PC-3 (cell line): ENCODE data around the gene TMEM158. TPM values are rescaled to one million over a fixed set of nuclear protein-coding genes. Genes with fewer than 3 reads are reported as not detected.

Experiments
- ATAC-seq: fragments of 200-7000 bp; cut with Tn5 transposase; 2 replicates; pipeline ENCODE4 v1.9.1; 2020; ENCODE audit warnings: mild to moderate bottlenecking, moderate library complexity
- BruUV-seq: library from RNA; stranded (reverse); fragments of 400-500 nt; replicated peaks from 2 replicates; lab custom pipeline; 2021; lab: Mats Ljungman, UMichigan
- CTCF ChIA-PET: fragments of 300-600 bp; sonication (Branson Sonifier 250); formaldehyde crosslinking; loops from one replicate; lab custom pipeline; 2022; ENCODE audit warnings: antibody characterized with exemption; lab: Charles Lee
- POLR2A ChIA-PET: fragments of 300-600 bp; sonication (Branson Sonifier 250); formaldehyde crosslinking; loops from one replicate; lab custom pipeline; 2022; ENCODE audit warnings: antibody characterized with exemption; ENCODE audit not compliant: unreplicated experiment; lab: Charles Lee
- DNase-seq: peaks from one replicate; pipeline ENCODE4 v3.0.0-alpha.2; 2015
- H2AFZ ChIP-seq: fragments of 300-600 bp; sonication (generic); 2 replicates; pipeline ENCODE4 v1.6.0; 2016; ENCODE audit warnings: antibody characterized with exemption, low read length
- H3F3A ChIP-seq: fragments of 300-600 bp; sonication (generic); one replicate; pipeline ENCODE4 v1.6.0; 2017; ENCODE audit warnings: antibody characterized with exemption, low read length, control low read depth, mild to moderate bottlenecking; ENCODE audit not compliant: unreplicated experiment
- H3K27ac ChIP-seq: fragments of 300-600 bp; sonication (generic); 2 replicates; pipeline ENCODE4 v1.5.1; 2016; ENCODE audit warnings: mild to moderate bottlenecking, low read length
- H3K27me3 ChIP-seq: fragments of 300-600 bp; sonication (generic); 2 replicates; pipeline ENCODE4 v1.6.1; 2016; ENCODE audit warnings: low read length, mixed read lengths
- H3K36me3 ChIP-seq: fragments of 300-600 bp; sonication (generic); 2 replicates; pipeline ENCODE4 v1.6.1; 2016; ENCODE audit warnings: low read depth, mixed run types, low read length, mixed read lengths
- H3K4me1 ChIP-seq: fragments of 300-600 bp; sonication (generic); 2 replicates; pipeline ENCODE4 v1.5.1; 2016; ENCODE audit warnings: low read length; ENCODE audit not compliant: insufficient read depth
- H3K4me2 ChIP-seq: fragments of 300-600 bp; sonication (generic); 2 replicates; pipeline ENCODE4 v1.6.0; 2016; ENCODE audit warnings: low read length
- H3K4me3 ChIP-seq: fragments of 300-600 bp; sonication (generic); 2 replicates; pipeline ENCODE4 v1.5.1; 2016; ENCODE audit warnings: mild to moderate bottlenecking, low read length, mixed read lengths
- H3K79me2 ChIP-seq: fragments of 300-600 bp; sonication (generic); 2 replicates; pipeline ENCODE4 v1.6.1; 2017; ENCODE audit warnings: low read length, mixed read lengths
- H3K9ac ChIP-seq: fragments of 300-600 bp; sonication (generic); 2 replicates; pipeline ENCODE4 v1.6.0; 2016; ENCODE audit warnings: mild to moderate bottlenecking, low read length
- H3K9me2 ChIP-seq: fragments of 300-600 bp; sonication (generic); replicated peaks from 2 replicates; pipeline ENCODE4 v1.6.1; 2016; ENCODE audit warnings: mixed run types, low read length, mixed read lengths
- H3K9me3 ChIP-seq: fragments of 300-600 bp; sonication (generic); 2 replicates; pipeline ENCODE4 v1.6.1; 2016; ENCODE audit warnings: low read length, mixed read lengths
- H4K20me1 ChIP-seq: fragments of 300-600 bp; sonication (generic); 2 replicates; pipeline ENCODE4 v1.6.1; 2016; ENCODE audit warnings: low read length, mixed read lengths
- CTCF ChIP-seq: fragments of 300-600 bp; sonication (generic); conservative IDR thresholded peaks from 2 replicates; pipeline ENCODE4 v1.5.1; 2017; ENCODE audit warnings: antibody characterized with exemption, low read depth, mild to moderate bottlenecking, low read length
- EZH2 ChIP-seq: fragments of 300-600 bp; sonication (generic); IDR thresholded peaks from one replicate; pipeline ENCODE4 v1.6.1; 2017; ENCODE audit warnings: antibody characterized with exemption, mild to moderate bottlenecking, low read length; ENCODE audit not compliant: unreplicated experiment
- EZH2phosphoT487 ChIP-seq: fragments of 300-600 bp; sonication (generic); IDR thresholded peaks from 2 replicates; pipeline ENCODE4 v1.6.1; 2018; ENCODE audit warnings: mild to moderate bottlenecking, antibody characterized with exemption, low read length, borderline replicate concordance
- intact Hi-C: fragments of 100-400 bp; cut with micrococcal nuclease; formaldehyde crosslinking; loops from 2 replicates; pipeline ENCODE4 v1.9.0; 2023
- total RNA-seq: library from RNA; depleted of rRNA; stranded (reverse); fragments of >200 nt; gene quantifications from 2 replicates; pipeline ENCODE4 v1.2.3, GENCODE V29; 2014

The TMEM158 gene
- total RNA-seq, 1 experiment from 2014 or later, result 82.9 TPM

DNA sequence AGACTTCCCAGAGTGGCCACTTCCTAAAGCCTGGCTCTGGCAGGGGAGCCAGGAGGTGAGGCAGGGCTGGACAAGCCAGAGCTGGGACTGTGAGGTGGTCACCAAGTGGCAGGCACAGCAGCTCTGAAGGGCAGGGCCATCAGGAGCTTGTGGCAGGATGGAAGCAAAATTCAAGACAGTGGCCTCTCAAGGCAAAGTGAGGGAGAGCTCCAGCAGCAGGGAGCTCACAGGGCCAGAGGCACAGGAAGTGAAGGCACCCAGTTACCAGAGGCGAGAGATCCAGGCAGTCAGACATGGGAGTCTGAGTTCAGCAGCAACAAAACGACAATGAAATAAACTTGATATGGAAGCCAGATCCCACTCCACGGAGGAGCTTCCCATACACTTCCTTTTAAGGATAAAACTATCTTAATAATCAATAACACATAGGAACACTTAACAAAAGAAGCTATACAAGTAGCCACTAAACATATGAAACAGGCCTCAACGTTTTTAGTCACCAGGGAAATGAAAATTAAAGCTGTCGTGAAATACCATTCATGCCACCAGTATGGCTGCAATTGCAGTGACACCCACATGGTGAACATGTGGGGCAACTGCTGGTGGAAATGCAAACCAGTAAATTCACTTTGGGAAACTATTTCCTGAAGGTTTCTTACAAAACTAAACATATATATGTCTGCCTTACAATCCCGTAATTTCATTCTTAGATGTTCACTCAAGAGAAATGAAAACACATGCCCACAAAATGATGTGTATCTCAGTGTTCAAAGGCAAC is 35.4 kb upstream of the TMEM158 start:
- no peak for ATAC-seq
- Histone ChIP-seq H2AFZ (no peak overlapping the region), H4K20me1 (no peaks in the 10 kb centered on the region), H3K4me2 (no peak overlapping the region), H3K36me3 (no peaks in the 10 kb centered on the region), H3K9me2 (no peaks in the 10 kb centered on the region), H3K4me1 (no peaks in the 10 kb centered on the region), H3K9me3 (no peaks in the 10 kb centered on the region), H3K4me3 (no peak overlapping the region), H3K27ac (no peak overlapping the region), H3K79me2 (no peaks in the 10 kb centered on the region), H3K9ac (no peak overlapping the region), H3F3A (no peaks in the 10 kb centered on the region), H3K27me3 (no peaks in the 10 kb centered on the region; the same call in 1 of the 2 replicates)
- DNase-seq, result no peak
- TF ChIP-seq CTCF, result no peak
- no peak for TF ChIP-seq EZH2
- no peak for TF ChIP-seq EZH2phosphoT487
- ChIA-PET CTCF (interaction anchor here (0.6 kb wide), 1 partner anchor 77 kb away, joined by 3 read pairs; no protein-coding TSS in a partner anchor), POLR2A (no interaction called here)
- no TSS peak for BruUV-seq
- intact Hi-C loops, result no loop called here

GRCh38 chr3:45259133-45259532 is 33.0 kb upstream of the TMEM158 start:
- H4K20me1 ChIP-seq, result no peaks in the 10 kb centered on the region
- H3K27me3 ChIP-seq, result no peaks in the 10 kb centered on the region; the same call in 1 of the 2 replicates
- no peaks in the 10 kb centered on the region for H3K9me3 ChIP-seq
- H2AFZ ChIP-seq, result no peak overlapping the region
- no peaks in the 10 kb centered on the region for H3K9me2 ChIP-seq
- H3F3A ChIP-seq, result no peaks in the 10 kb centered on the region
- no peak overlapping the region for H3K4me3 ChIP-seq
- DNase-seq (no peak), ATAC-seq (no peak)
- no peak overlapping the region for H3K27ac ChIP-seq
- intact Hi-C loops, result no loop called here
- no TSS peak for BruUV-seq
- H3K9ac ChIP-seq, result no peak overlapping the region
- no peaks in the 10 kb centered on the region for H3K79me2 ChIP-seq
- no peak for TF ChIP-seq EZH2
- POLR2A ChIA-PET, result no interaction called here
- CTCF ChIA-PET, result no interaction called here
- H3K4me2 ChIP-seq, result no peak overlapping the region
- no peaks in the 10 kb centered on the region for H3K36me3 ChIP-seq
- H3K4me1 ChIP-seq, result no peaks in the 10 kb centered on the region

DNA sequence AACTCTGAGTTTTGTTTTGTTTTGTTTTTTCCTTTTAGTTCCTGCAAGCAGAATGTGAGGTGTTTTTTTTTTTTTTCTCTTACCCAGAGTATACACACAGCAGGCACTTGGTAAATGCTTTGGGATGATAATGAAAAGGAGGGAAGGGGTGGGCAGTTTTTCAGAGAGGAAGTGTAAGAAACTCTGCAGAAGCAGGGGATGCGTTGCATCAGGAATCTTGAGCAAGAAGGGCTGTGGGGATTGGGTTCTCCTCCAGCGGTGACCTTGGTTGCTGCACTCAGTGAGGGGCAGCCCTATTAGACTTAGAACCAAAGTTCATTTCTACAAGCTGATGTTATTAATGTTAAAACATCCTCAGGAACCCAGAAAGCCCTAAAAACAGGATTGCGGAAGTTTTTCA is 32.2 kb upstream of the TMEM158 start:
- BruUV-seq, result no TSS peak
- Histone ChIP-seq H3K9me2 (no peaks in the 10 kb centered on the region), H4K20me1 (no peaks in the 10 kb centered on the region), H3K4me3 (no peak overlapping the region), H3K9me3 (no peaks in the 10 kb centered on the region), H3K9ac (no peak overlapping the region), H3K4me2 (no peak overlapping the region), H3K27ac (no peak overlapping the region), H3K79me2 (no peaks in the 10 kb centered on the region), H2AFZ (no peak overlapping the region), H3K27me3 (no peaks in the 10 kb centered on the region; the same call in 1 of the 2 replicates), H3F3A (no peaks in the 10 kb centered on the region), H3K4me1 (no peaks in the 10 kb centered on the region), H3K36me3 (no peaks in the 10 kb centered on the region)
- ATAC-seq, result no peak
- CTCF ChIA-PET, result no interaction called here
- TF ChIP-seq CTCF (no peak), EZH2phosphoT487 (no peak), EZH2 (no peak)
- POLR2A ChIA-PET, result no interaction called here
- intact Hi-C loops, result no loop called here
- no peak for DNase-seq
